HG03571 (cell line): ENCODE data around the gene PLA2G4B.

ENCODE experiments used
- ATAC-seq: cut with Tn5 transposase; IDR thresholded peaks from one replicate; pipeline ENCODE4 v1.9.1; 2021; ENCODE audit not compliant: unreplicated experiment

PLA2G4B gene

GRCh38 chr15:41850482-41851166 lies 12.0 kb downstream of the PLA2G4B start:
- no peak for ATAC-seq

GRCh38 chr15:41851167-41851523 lies 12.5 kb downstream of the PLA2G4B start:
- ATAC-seq = no peak

DNA sequence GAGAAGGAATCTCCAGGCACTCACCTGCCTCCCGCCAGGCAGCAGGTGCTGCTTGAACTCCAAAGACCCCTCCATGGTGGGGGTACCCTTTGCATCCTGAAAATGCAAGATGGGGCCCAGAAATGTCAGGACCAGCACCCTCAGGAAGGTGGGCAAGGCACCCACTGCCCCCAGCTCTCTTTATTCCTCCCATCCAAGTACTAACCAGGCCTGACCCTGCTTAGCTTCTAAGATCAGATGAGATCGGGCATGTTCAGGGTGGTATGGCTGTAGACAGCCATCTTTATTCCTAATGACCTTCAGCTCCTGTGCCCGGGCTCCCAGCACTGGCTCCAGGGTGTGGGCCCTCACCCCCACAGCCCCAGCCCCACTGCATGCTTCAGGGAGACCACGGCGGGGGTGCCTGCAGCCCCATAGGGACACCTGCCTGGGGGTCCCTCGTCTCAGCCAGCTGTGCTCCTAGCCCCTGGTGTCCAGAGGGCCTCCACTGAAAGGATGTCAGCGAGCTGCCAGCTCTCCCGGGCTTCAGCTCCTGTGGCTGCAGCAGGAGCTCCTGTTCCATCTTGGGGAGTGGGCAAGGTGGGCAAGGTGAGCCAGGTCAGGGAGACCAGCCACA lies 13.2 kb downstream of the PLA2G4B start:
- no peak for ATAC-seq

- no peak for ATAC-seq
Observed at GRCh38 chr15:41852736-41853590, 14.3 kb downstream of the PLA2G4B start.

DNA sequence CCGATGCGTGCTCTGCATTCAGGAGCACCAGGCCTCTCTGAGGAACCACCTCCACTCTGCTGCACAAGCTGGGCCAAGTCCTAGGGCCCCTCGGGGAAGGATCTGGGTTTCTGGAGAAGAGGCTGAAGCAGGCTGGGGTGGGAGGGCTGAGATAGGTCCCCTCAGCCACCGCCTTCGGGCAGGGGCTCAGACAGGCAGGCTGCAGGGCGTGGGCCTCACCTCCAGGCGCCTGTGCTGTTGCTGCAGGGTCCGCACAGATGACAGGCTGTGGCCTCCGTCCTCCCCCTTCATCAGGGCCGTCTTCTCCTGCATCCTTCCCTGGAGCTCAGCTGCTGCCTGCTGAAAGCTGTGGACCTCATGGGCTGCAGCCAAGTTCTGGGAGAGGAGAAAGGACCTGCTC lies 15.2 kb downstream of the PLA2G4B start:
- ATAC-seq = no peak

GRCh38 chr15:41854443-41854842 lies 15.8 kb downstream of the PLA2G4B start:
- ATAC-seq = no peak

GRCh38 chr15:41855261-41855961 lies 16.8 kb downstream of the PLA2G4B start:
- ATAC-seq = no peak

GRCh38 chr15:41856262-41856661 lies 17.6 kb downstream of the PLA2G4B start:
- ATAC-seq = no peak

GRCh38 chr15:41856716-41857115 lies 18.1 kb downstream of the PLA2G4B start:
- no peak for ATAC-seq

DNA sequence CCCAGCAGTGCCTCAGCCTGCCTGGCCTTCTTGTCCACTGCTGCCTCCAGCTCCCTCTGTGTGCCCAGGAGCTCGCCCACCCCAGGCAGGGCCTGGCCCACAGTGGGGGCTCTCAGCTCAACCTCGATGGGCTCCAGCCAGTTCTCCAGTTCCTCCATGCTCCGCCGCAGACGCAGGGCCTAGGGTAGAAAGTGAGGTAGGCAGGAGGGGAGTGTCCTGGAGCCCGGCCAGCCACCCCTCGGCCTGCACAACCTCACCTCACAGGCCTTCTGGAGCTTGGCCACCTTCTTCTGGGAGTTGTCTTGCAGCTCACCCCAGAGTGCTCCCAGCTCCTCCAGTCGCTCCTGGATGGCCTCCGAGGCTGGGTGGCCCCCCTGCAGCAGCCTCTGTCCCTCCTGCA lies 18.7 kb downstream of the PLA2G4B start:
- ATAC-seq = no peak

- ATAC-seq = no peak
Observed at GRCh38 chr15:41858756-41859155, 20.1 kb downstream of the PLA2G4B start.

GRCh38 chr15:41860049-41860828 lies 21.6 kb downstream of the PLA2G4B start:
- ATAC-seq = no peak

DNA sequence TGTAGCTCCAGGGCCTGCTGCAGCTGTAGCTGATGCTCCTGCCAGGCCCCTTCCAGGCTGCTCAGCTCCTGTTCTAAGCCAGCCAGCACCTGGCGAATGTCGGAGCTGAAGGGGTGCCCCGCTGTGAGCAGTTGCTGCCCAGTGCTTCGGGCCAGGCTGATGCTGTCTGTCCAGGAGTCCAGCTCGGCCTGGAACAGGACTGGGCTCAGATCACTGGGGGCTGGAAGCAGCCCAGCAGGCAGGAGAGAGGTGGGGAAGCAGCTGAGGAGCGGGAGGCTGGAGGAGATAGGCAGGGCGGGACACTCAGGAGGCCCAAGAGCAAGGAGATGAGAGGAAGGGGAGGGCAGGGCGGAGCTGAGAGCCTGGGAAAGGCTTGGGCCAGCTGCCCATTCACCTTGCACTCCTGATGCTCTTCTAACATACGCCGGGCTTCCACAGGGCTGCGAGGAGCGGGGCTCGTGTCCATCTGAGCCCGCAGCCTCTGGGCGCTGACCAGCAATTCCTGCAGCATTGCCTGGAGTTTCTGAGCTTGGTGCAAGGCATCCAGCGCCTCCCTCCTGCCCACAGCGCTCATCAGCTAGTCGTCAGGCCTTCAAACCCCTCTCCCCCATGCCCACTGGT lies 23.2 kb downstream of the PLA2G4B start:
- ATAC-seq = no peak

GRCh38 chr15:41862515-41863116 lies 24.0 kb downstream of the PLA2G4B start:
- ATAC-seq = no peak

GRCh38 chr15:41865490-41866055 lies 26.9 kb downstream of the PLA2G4B start:
- ATAC-seq = no peak

DNA sequence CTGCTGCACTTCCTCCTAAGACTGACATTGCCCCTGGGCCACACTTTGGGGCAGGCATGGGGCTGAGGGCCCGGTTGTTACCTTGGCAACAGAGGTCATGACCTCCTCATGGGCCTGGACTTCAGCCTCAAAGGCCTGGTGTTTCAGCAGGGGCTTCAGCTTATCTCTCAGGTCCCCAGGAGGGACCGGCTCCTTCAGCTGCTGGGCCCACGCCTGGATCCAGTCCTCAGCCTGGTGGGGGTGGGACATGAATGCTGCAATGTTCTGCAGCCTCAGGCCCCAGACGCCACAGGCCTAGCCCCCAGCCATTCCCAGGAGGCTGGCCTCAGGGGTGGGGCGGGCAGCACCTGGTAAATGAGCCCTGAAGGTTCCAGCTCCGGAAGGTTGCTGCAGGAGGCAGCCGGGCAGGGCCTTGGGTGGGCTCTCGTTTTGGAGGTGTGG lies 27.6 kb downstream of the PLA2G4B start:
- ATAC-seq = no peak

- ATAC-seq = no peak
Observed at GRCh38 chr15:41866872-41867579, 28.4 kb downstream of the PLA2G4B start.

DNA sequence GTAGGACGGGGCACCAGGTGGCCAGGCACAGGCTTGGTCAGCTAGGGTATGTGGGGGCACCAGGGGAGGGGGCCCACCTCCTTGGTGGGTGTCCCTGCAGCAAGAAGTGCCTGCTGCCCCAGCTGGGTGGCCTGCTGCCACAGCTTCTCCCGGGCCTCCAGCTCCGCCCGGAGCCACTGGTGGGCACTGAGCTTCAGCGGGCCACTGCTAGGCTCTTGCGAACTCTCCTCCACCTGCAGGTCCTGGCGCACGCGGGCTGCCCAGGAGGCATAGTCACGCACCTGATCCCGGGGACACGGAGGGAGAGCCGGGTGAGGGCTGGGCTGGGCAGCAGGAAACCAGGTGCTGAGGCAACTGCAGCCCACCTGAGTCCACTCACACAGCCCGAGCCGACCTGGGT lies 29.7 kb downstream of the PLA2G4B start:
- no peak for ATAC-seq
